Transverse colon (tissue), 3 donors: ENCODE measurements around the gene C6orf136.

Experiments
- POLR2A ChIP-seq: fragments of 450-650 bp; IDR thresholded peaks from one replicate; pipeline ENCODE4 v1.6.1; 2016; ENCODE audit warnings: antibody characterized with exemption, mild to moderate bottlenecking, moderate library complexity
- TF ChIP-seq, protein P1 (sequence below), 5 experiments: fragments of 200-600 bp in 3 of 5; fragments of 450-650 bp in 2 of 5; sonication (generic) in 3 of 5; IDR thresholded peaks; 1 replicate in 2 of 5; 2 replicates in 3 of 5; pipeline ENCODE4 v1.5.1; 2016 to 2017; ENCODE audit warnings: antibody characterized with exemption in 5 of 5, inconsistent platforms in 3 of 5, mild to moderate bottlenecking in 2 of 5, moderate library complexity in 1 of 5

DNA sequence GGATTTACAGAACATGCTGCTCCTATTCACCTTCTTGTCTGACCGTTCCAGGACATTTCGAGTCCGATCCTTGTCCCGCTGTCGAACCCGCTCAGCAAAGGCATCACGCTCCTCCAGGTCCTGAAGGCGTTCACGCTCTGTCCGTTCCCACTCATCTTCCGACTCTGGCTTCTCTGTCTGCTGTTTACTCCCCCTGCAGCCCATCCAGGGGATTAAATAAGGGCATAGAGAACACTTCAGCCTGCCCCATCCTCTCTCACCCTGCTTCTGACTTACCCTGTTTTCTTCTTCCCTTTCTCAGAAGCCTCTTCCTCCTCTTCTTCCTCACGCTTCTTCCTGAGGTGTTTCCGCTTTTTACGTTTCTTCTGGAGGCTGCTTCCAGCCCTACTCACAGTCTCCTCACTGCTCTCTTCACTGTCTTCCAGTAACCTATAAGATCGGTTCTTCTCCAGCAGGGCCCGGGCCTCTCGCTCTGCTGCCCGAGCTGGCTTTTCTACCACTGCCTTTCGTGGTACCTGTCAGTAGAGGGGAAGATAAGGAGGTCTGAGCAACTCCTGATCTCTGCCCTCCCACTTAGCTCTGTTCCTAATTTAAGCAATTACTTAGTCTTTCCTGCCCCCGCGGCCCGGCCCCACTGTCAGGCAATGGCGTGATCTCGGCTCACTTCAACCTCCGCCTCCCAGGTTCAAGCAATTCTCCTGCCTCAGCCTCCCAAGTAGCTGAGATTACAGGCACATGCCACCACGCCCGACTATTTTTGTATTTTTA lies 24.0 kb downstream of the C6orf136 start:
- TF ChIP-seq, protein P1, sequence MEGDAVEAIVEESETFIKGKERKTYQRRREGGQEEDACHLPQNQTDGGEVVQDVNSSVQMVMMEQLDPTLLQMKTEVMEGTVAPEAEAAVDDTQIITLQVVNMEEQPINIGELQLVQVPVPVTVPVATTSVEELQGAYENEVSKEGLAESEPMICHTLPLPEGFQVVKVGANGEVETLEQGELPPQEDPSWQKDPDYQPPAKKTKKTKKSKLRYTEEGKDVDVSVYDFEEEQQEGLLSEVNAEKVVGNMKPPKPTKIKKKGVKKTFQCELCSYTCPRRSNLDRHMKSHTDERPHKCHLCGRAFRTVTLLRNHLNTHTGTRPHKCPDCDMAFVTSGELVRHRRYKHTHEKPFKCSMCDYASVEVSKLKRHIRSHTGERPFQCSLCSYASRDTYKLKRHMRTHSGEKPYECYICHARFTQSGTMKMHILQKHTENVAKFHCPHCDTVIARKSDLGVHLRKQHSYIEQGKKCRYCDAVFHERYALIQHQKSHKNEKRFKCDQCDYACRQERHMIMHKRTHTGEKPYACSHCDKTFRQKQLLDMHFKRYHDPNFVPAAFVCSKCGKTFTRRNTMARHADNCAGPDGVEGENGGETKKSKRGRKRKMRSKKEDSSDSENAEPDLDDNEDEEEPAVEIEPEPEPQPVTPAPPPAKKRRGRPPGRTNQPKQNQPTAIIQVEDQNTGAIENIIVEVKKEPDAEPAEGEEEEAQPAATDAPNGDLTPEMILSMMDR (IDR thresholded peaks at IDR 0.05) = no peak
- TF ChIP-seq POLR2A = no peak
